SK-N-MC (cell line): Measurements from ENCODE around the gene TIAM1.

ENCODE experiments used
- EZH2 ChIP-seq: fragments of 200-600 bp; sonication (generic); IDR thresholded peaks from one replicate; pipeline ENCODE4 v1.6.1; 2017; ENCODE audit warnings: antibody characterized with exemption
- FOXP2 ChIP-seq: optimal IDR thresholded peaks from 2 replicates; pipeline ENCODE3; 2011; ENCODE audit warnings: mild to moderate bottlenecking, moderate library complexity; ENCODE audit not compliant: insufficient read depth; ENCODE audit errors: extremely low read length, control extremely low read depth
- POLR2AphosphoS5 ChIP-seq: IDR thresholded peaks from 2 replicates; pipeline ENCODE4 v1.6.1; 2012; ENCODE audit warnings: mild to moderate bottlenecking, low read depth, low read length, borderline replicate concordance

- TF ChIP-seq EZH2 (no peak), POLR2AphosphoS5 (no peak), FOXP2 (no peak)
Observed at GRCh38 chr21:31275901-31276300, 68.2 kb downstream of the TIAM1 start.
